NCI-H1694 (cell line): ENCODE data around the gene POTEI.
"Not testable (repeated sequence)": the region's sequence is repeated elsewhere in the genome, so short reads cannot be mapped to it uniquely, and the experiment has no call there.

Experiments used
- DNase-seq: peaks from one replicate; lab custom pipeline; 2025; lab: John Stamatoyannopoulos, UW

The POTEI gene

DNA sequence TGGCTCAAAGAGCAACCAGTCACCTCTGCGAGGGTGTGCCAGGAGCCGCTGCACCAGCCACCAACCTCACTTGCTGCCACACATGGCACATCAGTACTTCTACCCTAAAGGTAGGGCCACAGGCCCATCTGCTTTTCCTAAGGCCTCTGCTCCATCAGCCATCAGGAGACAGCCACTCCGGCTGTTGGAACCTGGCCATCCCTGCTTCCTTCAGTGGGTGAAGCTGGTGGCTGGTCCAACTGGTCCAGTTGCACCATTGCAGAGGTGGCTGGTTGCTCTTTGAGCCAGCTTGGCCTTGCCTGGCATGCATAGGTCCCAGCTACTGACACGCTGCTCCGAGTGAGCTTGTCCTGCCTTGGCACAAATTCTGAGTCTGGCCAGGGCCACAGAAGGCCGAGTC, 53.7 kb downstream of the POTEI start:
- DNase-seq: not testable (repeated sequence)

DNA sequence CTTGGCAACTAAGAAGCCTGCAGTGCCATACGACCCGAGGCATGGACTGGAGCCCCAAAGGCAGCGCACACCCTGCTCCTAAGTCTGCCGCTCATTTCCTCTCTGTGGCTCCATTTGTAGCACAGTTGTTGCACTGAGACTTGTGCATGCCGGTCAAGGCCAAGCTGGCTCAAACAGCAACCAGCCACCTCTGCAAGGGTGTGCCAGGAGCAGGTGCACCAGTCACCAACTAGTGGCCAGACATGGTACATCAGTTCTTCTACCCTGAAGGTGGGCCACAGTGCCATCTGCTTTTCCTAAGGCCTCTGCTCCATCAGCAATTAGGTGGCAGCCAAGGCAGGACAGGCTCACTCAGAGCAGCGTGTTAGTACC, 54.4 kb downstream of the POTEI start:
- not testable (repeated sequence) for DNase-seq

DNA sequence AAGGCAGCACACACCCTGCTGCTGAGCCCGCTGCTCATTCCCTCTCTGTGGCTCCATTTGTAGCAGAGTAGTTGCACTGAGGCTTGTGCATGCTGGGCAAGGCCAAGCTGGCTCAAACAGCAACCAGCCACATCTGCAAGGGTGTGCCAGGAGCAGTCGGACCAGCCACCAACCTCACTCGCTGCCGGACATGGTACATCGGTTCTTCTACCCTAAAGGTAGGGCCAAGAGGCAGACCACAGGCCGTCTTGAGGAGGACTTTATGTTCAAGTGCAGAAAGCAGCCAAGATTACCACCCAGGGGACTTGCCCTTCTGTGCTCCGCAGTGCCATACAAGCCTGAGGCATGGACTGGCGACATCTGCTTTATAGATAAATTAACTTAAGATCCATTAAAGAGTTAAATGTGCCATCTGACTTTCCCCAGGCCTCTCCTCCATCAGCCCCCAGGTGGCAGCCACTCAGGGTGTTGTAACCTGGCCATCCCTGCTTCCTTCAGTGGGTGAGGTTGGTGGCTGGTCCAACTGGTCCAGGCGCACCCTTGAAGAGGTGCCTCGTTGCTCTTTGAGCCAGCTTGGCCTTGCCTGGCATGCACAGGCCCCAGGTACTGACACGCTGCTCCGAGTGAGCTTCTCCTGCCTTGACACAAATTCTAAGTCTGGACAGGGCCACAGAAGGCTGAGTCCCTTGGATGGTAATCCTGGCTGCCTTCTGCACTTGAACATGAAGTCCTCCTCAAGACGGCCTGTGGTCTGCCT, 55.0 kb downstream of the POTEI start:
- DNase-seq: not testable (repeated sequence)

DNA sequence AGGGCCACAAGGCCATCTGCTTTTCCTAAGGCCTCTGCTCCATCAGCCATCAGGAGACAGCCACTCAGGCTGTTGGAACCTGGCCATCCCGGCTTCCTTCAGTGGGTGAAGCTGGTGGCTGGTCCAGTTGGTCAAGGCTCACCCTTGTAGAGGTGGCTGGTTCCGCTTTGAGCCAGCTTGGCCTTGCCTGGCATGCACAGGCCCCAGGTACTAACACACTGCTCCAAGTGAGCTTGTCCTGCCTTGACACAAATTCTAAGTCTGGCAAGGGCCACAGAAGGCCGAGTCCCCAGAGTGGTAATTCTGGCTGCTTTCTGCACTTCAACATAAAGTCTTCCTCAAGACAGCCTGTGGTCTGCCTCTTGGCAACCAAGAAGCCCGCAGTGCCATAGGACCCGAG, 56.2 kb downstream of the POTEI start:
- not testable (repeated sequence) for DNase-seq

DNA sequence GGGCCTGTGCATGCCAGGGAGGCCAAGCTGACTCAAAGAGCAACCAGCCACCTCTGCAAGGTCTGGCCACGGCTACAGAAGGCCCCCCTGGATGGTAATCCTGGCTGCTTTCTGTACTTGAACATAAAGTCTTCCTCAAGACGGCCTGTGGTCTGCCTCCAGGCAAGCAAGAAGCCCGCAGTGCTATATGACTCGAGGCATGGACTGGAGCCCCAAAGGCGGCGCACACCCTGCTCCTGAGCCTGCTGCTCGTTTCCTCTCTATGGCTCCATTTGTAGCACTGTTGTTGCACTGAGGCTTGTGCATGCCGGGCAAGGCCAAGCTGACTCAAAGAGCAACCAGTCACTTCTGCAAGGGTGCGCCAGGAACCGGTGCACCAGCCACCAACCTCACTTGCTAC, 57.3 kb downstream of the POTEI start:
- DNase-seq: not testable (repeated sequence)

DNA sequence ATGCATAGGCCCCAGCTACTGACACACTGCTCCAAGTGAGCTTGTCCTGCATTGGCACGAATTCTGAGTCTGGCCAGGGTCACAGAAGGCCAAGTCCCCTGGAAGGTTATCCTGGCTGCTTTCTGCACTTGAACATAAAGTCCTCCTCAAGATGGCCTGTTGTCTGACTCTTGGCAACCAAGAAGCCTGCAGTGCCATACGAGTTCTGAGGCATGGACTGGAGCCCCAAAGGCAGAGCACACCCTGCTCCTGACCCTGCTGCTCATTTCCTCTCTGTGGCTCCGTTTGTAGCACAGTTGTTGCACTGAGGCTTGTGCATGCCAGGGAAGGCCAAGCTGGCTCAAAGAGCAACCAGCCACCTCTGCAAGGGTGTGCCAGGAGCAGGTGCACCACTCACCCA, 57.9 kb downstream of the POTEI start:
- not testable (repeated sequence) for DNase-seq

DNA sequence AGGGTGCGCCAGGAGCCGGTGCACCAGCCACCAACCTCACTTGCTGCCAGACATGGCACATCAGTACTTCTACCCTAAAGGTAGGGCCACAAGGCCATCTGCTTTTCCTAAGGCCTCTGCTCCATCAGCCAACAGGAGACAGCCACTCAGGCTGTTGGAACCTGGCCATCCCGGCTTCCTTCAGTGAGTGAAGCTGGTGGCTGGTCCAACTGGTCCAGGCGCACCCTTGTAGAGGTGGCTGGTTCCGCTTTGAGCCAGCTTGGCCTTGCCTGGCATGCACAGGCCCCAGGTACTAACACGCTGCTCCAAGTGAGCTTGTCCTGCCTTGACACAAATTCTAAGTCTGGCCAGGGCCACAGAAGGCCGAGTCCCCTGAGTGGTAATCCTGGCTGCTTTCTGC, 58.8 kb downstream of the POTEI start:
- DNase-seq: not testable (repeated sequence)

DNA sequence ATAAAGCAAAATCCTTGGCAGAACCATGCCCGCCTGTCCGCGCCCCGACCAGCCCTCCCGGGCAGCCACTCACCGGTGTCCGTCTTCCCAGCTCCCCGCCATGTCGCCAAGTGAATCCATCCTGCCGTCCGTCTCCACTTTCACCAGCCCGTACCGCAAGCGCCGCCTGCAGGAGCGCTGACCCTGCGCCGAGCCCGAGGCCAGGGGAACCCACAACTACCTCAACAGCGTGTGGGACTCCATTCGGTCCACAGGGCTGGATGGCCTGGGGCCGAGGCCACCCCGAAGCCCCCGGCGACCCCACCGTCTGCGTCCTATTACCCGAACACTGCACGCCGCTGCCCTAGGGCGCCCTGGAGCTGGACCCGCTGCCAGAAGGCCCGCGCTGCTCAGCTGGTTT, 81.5 kb downstream of the POTEI start:
- DNase-seq: not testable (repeated sequence)

DNA sequence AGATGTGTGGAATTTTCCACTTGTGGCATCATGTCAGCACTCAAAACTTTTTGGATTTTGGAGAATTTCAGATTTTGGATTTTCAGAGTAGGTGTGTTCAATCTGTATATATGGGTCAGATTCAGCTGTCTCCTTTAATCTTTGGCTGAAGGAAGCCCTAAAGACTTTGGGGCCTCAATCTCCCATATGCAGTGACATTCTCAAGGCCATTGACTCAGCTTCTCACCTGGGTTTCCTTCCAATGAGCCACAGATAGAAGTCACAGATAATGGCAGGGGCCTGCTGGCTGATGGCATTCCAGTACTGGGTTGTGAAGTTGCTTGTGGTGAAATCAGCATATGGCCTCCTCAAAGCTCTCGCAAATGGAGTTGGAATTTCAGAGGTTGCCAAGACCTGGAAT, 90.3 kb downstream of the POTEI start:
- not testable (repeated sequence) for DNase-seq

DNA sequence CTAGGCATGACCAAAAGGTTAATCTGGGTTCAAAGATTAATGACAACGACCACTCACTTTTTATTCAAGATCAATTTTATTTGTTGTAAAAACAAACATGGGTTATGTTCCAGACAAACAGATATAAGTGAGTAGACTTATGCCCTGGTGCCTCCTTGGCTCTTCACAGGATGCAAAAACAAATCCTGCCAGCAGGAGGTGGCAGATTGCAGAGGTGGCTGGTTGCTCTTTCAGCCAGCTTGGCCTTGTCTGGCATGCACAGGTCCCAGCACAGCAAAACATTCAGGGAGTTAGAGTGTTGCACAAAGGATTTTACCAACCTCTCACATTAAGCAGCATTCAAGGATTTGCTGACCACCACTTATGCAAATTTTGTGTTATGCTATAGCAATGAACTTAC, 92.4 kb downstream of the POTEI start:
- DNase-seq: not testable (repeated sequence)
